Neural progenitor cell (in vitro differentiated cells): ENCODE results near the gene ATF7IP.

Experiments
- EZH2 ChIP-seq: fragments of 200-600 bp; sonication (generic); IDR thresholded peaks from 2 replicates; pipeline ENCODE4 v1.6.1; 2017; ENCODE audit warnings: antibody characterized with exemption, mild to moderate bottlenecking, moderate library complexity
- EZH2phosphoT487 ChIP-seq: fragments of 200-600 bp; sonication (generic); IDR thresholded peaks from 2 replicates; pipeline ENCODE4 v1.6.1; 2017; ENCODE audit warnings: antibody characterized with exemption
- TF ChIP-seq, protein P1 (sequence below): fragments of 200-600 bp; sonication (generic); IDR thresholded peaks from 2 replicates; pipeline ENCODE4 v1.5.1; 2017; ENCODE audit warnings: antibody characterized with exemption, mild to moderate bottlenecking

DNA sequence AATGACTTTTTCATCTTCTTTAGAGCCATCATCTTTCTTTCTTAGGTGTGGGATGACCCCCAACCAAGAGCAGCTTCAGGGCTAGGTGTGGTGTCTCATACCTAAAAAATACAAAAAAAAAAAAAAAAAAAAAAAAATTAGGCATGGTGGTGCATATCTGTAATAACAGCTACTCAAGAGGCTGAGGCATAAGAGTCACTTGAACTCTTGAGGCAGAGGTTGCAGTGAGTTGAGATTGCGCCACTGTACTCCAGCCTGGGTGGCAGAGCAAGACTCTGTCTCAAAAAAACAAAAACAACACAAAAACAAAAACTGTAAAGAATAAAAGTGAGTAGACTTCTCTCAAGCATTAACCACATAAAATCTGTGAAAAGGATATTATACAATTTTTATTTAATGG lies 8.0 kb upstream of the ATF7IP start:
- TF ChIP-seq, protein P1, sequence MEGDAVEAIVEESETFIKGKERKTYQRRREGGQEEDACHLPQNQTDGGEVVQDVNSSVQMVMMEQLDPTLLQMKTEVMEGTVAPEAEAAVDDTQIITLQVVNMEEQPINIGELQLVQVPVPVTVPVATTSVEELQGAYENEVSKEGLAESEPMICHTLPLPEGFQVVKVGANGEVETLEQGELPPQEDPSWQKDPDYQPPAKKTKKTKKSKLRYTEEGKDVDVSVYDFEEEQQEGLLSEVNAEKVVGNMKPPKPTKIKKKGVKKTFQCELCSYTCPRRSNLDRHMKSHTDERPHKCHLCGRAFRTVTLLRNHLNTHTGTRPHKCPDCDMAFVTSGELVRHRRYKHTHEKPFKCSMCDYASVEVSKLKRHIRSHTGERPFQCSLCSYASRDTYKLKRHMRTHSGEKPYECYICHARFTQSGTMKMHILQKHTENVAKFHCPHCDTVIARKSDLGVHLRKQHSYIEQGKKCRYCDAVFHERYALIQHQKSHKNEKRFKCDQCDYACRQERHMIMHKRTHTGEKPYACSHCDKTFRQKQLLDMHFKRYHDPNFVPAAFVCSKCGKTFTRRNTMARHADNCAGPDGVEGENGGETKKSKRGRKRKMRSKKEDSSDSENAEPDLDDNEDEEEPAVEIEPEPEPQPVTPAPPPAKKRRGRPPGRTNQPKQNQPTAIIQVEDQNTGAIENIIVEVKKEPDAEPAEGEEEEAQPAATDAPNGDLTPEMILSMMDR: no peak
- no peak for TF ChIP-seq EZH2
- no peak for TF ChIP-seq EZH2phosphoT487
